Daoy (cell line): ENCODE measurements around the gene TBCK. TPM values are rescaled to one million over a fixed set of nuclear protein-coding genes. Genes with fewer than 3 reads are reported as not detected.

ENCODE experiments used
- DNase-seq: peaks from one replicate; pipeline ENCODE4 v3.0.0-alpha.2; 2015; ENCODE audit warnings: low read depth
- total RNA-seq: library from RNA; depleted of rRNA; stranded (reverse); fragments of >200 nt; shearing (Covaris generic); gene quantifications from 2 replicates; pipeline ENCODE4 v1.2.3, GENCODE V29; 2014; rRNA removed

TBCK gene
- total RNA-seq = 7.3 and 7.8 TPM in 2 replicates

DNA sequence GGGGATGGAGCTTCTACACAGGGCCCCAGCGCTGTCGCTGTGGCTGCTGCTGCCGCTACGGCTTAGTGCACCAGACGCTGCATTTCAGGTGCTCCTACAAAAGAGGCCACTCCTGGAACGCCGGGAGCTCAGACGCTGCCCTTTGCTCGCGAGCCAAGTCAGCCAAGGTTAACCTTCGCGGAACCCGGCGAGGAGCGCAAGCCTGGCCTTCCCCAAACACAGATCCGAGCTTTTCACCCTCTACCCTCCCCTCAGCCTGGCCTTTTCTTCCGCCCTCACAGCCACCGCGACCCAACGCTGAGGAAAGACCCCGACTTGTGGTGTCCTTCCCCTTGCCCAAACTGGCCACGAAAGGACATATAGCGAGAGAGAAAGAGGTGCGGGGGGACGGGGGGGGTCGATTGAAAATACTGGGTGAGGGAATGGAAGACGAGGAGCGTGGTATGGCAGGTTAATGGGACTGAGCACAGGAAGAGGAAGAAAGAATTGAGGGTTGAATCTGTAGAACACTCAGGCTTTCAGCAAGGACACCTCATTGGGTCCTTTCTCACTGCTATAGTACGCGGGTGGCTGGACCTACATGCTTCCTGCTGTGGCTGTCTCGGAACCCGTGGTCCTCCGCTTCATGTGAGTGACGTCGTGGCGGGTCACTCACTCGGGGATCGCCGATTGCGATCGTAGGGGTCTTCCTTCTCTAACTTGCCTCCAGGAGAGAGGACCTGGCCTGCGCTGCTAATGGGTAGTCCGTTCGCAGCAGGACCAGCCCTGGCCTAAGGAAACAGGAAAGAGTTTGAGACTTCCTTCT, at the start of gene TBCK, which contains the start of gene AIMP1:
Gene TBCK (minus strand): TSS at position 242 of the 805 bp plus-strand sequence. CDS start 7,249 bp downstream, outside the sequence.
Gene AIMP1 (plus strand): TSS at position 583 of the 805 bp plus-strand sequence. CDS start 8,460 bp downstream, outside the sequence.
- peak; percentile 80 for DNase-seq

- no peak for DNase-seq
Measured at GRCh38 chr4:106365613-106366012, 49.6 kb upstream of the TBCK start.

- DNase-seq = no peak
Measured at GRCh38 chr4:106364282-106364681, 48.3 kb upstream of the TBCK start.

GRCh38 chr4:106362086-106362825, 46.2 kb upstream of the TBCK start:
- DNase-seq = no peak

GRCh38 chr4:106358899-106359298, 42.9 kb upstream of the TBCK start:
- DNase-seq = no peak

GRCh38 chr4:106355193-106355592, 39.2 kb upstream of the TBCK start:
- DNase-seq = no peak

GRCh38 chr4:106353786-106354185, 37.8 kb upstream of the TBCK start:
- no peak for DNase-seq

- DNase-seq = no peak
Measured at GRCh38 chr4:106351016-106351415, 35.0 kb upstream of the TBCK start.

DNA sequence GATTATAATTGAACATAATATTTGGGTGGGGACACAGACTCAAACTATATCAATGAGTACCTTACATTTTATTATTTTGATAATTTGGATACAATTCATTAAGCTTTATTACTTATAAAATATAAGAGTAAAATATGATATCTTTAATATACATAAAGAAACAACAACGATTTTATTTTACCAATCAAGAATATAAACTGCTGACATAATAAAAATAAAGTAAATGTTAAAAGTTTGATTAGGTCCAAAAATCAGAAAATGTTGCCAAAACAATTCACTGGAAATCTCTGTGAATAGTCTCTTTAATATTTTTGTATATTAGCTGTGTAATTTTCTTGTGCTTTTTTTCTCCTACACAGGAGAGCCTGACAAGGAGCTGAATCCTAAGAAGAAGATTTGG, 31.2 kb upstream of the TBCK start:
- no peak for DNase-seq

- no peak for DNase-seq
Measured at GRCh38 chr4:106344647-106344970, 28.6 kb upstream of the TBCK start.

DNA sequence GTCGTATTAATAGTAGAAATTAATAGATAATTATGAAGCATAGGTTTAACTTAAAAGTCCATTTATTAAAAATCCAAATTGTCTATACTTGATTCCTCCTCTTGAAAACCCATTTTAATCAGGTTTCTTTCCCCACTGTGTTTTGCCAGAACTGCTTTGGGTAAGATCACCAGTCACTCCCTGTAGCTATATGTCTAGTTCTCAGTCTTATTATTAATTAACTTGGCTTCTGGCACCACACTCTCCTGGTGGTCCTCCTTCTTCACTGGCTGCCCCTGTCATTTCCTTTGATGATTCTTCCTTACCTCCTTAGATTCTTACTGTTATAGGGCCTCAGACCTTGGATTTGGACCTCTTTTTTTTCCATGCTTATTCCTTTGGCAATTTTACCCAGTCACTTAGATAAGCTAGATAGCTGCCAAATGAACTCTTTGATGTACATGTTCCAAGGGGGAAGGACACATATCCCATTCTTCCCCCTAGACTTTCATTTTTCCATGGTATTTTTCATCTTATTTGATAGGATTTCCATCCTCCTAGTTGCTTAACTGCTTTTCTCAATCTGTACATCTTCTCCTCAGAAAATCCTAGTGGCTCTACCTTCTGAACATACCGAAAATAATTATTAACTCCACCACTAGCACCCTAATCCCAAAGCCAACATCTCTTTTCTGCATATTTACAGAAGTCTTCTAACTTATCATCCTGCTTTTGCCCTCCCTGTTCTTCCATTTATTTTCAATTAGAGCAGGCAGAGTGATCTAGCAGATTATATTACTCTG, 28.0 kb upstream of the TBCK start:
- DNase-seq = no peak

DNA sequence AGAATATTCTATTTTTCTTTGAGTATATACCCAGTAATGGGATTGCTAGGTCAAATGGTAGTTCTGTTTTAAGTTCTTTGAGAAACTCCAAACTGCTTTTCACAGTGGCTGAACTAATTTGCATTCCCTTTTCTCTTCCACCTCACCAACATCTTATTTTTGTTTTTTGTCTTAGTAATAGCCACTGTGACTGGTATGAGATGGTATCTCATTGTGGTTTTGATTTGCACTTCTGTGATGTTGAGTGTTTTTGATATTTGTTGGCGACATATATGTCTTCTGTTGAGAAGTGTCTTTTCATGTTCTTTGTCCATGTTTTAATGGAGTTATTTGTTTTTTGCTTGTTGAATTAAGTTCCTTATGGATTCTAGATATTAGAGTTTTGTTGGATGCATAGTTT, 24.8 kb upstream of the TBCK start:
- no peak for DNase-seq

GRCh38 chr4:106339431-106339830, 23.4 kb upstream of the TBCK start:
- DNase-seq = no peak

- no peak for DNase-seq
Measured at GRCh38 chr4:106338671-106339070, 22.7 kb upstream of the TBCK start.

DNA sequence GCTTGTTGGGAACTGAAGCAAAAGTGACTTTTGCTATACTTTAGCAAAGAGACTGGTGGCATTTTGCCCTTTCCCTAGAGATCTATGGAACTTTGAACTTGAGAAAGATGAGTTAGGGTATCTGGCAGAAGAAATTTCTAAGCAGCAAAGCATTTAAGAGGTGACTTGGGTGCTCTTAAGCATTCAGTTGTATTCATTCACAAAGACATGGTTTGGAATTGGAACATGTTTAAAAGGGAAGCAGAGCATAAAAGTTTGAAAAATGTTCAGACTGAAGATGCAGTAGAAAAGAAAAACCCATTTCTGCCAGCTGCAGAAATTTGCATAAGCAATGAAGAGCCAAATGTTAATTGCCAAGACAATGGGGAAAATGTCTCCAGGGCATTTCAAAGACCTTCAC, 21.9 kb upstream of the TBCK start:
- DNase-seq = no peak

DNA sequence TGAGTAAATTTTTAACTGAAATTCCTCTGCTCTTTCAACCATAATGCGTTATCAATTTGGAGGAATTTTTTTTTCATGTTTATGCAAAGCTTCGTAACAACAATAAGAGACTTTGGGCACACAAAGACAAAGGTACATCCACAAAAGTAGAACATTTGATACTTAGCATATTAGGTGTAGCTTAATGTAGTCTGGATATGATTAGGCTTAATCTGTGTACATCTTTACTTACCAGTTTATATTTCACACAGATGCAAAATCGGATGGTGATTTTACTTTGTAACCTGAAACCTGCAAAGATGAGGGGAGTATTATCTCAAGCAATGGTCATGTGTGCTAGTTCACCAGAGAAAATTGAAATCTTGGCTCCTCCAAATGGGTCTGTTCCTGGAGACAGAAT, 20.6 kb upstream of the TBCK start:
- DNase-seq = no peak

- DNase-seq = no peak
Measured at GRCh38 chr4:106334741-106335470, 18.9 kb upstream of the TBCK start.

- DNase-seq = no peak
Measured at GRCh38 chr4:106333186-106333585, 17.2 kb upstream of the TBCK start.

GRCh38 chr4:106329041-106329618, 13.1 kb upstream of the TBCK start:
- no peak for DNase-seq

- no peak for DNase-seq
Measured at GRCh38 chr4:106325800-106326199, 9.8 kb upstream of the TBCK start.

- no peak for DNase-seq
Measured at GRCh38 chr4:106323119-106323518, 7.1 kb upstream of the TBCK start.
